ENCODE results near the gene VMP1. TPM values are rescaled to one million over a fixed set of nuclear protein-coding genes. Genes with fewer than 3 reads are reported as not detected.

The VMP1 gene
- total RNA-seq, 4 donors from 2014 or later, result 48.3 to 108 (median 72.4) TPM

DNA sequence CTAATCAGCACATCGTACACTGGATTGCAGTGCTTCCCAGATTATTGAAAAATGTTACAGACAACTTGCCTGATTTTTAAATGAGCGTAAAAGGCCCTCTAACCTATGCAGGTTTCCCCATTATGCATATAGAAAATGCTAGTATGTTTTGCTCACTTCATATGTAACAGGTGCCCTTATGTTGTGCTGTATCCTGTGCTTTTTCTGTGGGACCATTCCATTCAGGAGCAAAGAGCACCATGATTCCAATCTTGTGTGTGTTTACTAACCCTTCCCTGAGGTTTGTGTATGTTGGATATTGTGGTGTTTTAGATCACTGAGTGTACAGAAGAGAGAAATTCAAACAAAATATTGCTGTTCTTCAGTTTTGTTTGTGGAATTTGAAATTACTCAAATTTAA, 13.1 kb upstream of the VMP1 start:
- DNase-seq (ENCODE audit: low spot score in 2 of 2), result no peak
- H3K9me3 ChIP-seq, result no peaks in the 10 kb centered on the region
- WGBS, result 89% methylated on average over 2 of the region's 2 CpGs
- H3K36me3 ChIP-seq, result peaks cover 96% of the 10 kb centered on the region
- no peaks in the 10 kb centered on the region for H3K4me1 ChIP-seq
- H3K27me3 ChIP-seq, result no peaks in the 10 kb centered on the region
- no peak overlapping the region for H3K4me3 ChIP-seq
- TF ChIP-seq, protein P1, sequence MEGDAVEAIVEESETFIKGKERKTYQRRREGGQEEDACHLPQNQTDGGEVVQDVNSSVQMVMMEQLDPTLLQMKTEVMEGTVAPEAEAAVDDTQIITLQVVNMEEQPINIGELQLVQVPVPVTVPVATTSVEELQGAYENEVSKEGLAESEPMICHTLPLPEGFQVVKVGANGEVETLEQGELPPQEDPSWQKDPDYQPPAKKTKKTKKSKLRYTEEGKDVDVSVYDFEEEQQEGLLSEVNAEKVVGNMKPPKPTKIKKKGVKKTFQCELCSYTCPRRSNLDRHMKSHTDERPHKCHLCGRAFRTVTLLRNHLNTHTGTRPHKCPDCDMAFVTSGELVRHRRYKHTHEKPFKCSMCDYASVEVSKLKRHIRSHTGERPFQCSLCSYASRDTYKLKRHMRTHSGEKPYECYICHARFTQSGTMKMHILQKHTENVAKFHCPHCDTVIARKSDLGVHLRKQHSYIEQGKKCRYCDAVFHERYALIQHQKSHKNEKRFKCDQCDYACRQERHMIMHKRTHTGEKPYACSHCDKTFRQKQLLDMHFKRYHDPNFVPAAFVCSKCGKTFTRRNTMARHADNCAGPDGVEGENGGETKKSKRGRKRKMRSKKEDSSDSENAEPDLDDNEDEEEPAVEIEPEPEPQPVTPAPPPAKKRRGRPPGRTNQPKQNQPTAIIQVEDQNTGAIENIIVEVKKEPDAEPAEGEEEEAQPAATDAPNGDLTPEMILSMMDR (IDR thresholded peaks at IDR 0.05), result no peak
- TF ChIP-seq POLR2A (IDR thresholded peaks at IDR 0.05), result no peak
- H3K27ac ChIP-seq, result no peak overlapping the region

DNA sequence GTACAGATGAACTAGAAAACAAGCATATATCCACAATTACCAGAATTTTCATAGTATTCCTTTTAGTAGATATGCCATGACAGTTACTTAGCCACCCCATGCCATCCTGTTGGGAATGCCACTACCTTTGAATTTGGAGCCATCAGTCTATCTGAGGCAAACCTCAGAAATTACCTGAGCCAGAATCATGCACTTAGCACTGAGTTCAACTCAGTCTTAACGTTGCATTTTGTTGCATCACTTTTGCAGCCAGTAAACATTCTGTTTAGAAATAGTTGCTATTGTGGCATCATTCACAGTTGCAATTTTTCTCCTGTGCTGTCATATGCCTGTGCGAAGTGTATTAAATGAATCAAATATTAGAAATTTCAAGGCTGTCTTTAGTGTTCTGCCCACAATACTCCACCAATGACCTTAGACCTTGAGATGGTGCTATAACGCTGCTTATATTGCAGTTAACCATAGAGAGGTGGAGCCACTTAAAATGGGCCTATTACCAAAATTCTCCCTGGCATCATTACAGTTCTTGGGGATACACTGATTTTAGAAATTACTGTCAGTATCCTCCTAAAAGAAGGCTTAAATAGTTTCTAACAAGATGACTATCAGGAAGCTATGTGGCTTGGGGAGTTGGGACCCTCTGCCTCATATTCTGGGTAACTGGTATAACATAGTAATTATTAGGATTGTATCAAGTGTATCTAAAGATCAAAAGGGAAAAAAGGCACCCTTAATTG, 11.3 kb upstream of the VMP1 start:
- 68% methylated on average over 3 of the region's 3 CpGs for WGBS
- Histone ChIP-seq H3K9me3 (no peaks in the 10 kb centered on the region), H3K4me1 (no peaks in the 10 kb centered on the region), H3K27ac (no peak overlapping the region), H3K4me3 (no peak overlapping the region), H3K36me3 (peaks cover 83% of the 10 kb centered on the region), H3K27me3 (no peaks in the 10 kb centered on the region)
- TF ChIP-seq POLR2A (IDR thresholded peaks at IDR 0.05), result no peak
- DNase-seq (ENCODE audit: low spot score in 2 of 2), result no peak

DNA sequence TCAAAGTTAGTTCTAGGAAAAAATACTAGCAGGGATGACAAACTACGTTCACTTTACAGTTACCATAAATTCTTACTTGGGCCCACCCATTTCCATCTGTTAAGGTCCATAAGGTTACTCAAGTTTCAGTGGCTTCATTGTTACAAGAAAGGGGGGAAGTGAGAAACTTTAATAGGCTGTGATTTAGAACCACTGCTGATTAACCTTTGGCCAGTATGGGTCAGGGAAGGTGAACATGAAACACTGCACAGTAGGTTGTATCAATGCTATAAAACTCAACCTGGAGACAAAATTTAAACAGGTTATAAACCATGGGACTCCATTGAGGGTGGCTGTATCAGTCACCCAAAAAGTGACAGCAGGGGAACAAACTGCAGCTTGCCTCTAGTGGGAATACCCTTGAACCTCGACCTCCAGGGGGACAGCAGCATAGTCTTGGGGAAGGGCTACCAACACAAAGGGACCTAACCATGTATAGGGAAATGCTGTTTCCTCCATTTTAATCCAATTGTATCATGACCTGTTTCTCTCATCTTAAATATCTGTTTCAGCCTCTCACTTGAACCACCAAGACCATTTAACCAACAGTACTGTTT, 10.7 kb upstream of the VMP1 start:
- Histone ChIP-seq H3K4me3 (no peak overlapping the region), H3K4me1 (no peaks in the 10 kb centered on the region), H3K27ac (no peak overlapping the region), H3K9me3 (no peaks in the 10 kb centered on the region), H3K36me3 (peaks cover 77% of the 10 kb centered on the region), H3K27me3 (no peaks in the 10 kb centered on the region)
- WGBS, result 79% methylated on average over 2 of the region's 2 CpGs
- TF ChIP-seq, protein P1 (IDR thresholded peaks at IDR 0.05), result no peak
- no peak for TF ChIP-seq POLR2AphosphoS5 (IDR thresholded peaks at IDR 0.05)
- TF ChIP-seq EP300 (IDR thresholded peaks at IDR 0.05), result no peak
- DNase-seq (ENCODE audit: low spot score in 2 of 2), result no peak

DNA sequence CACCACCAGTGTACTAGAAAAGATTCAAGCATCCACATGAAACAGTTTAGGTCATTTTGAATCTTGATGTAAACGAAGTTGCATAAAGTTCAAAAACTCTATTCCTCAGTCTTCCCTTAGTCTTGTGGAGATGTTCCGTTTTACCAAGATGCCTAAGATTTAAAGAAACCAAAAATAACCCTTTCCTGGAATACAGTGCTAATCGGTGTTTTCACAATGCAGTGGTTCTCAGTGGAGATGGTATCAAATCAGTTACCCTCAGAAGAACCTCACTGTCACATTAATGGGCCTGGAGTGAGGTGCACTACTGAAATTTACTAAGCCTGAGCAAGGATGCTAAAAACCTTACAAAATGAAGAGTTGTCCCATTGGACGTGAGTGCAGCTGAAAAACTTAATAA, 9.3 kb upstream of the VMP1 start:
- no peaks in the 10 kb centered on the region for H3K4me1 ChIP-seq
- peaks cover 63% of the 10 kb centered on the region for H3K36me3 ChIP-seq
- TF ChIP-seq POLR2A (IDR thresholded peaks at IDR 0.05) (no peak), POLR2AphosphoS5 (IDR thresholded peaks at IDR 0.05) (no peak), EP300 (IDR thresholded peaks at IDR 0.05) (no peak)
- TF ChIP-seq, protein P1 (IDR thresholded peaks at IDR 0.05), result no peak
- no peaks in the 10 kb centered on the region for H3K27me3 ChIP-seq
- DNase-seq (ENCODE audit: low spot score in 2 of 2), result no peak
- no peak overlapping the region for H3K27ac ChIP-seq
- no peaks in the 10 kb centered on the region for H3K9me3 ChIP-seq
- WGBS, result 76% methylated on average over 4 of the region's 4 CpGs
- no peak overlapping the region for H3K4me3 ChIP-seq

DNA sequence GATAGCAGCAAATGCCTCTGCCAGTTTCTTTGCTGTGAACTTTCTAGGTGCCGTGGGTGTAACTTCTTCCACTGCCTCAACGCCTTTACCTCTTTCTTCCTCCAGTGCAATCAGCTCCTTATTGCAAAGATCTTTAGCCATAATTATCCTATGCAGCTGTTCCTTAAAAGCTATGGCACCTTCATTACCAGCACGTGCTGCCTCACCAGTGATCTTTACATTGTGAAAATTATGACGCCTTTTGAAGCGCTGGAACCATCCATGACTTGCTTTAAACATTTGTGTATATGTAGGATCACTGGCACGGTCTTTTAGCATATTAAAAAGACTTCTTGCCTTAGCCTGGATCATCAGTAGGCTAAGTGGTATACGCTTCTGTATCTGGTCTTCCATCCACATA, 8.2 kb upstream of the VMP1 start:
- H3K4me3 ChIP-seq, result no peak overlapping the region
- H3K27ac ChIP-seq, result no peak overlapping the region
- DNase-seq (ENCODE audit: low spot score in 2 of 2), result no peak
- no peaks in the 10 kb centered on the region for H3K27me3 ChIP-seq
- no peaks in the 10 kb centered on the region for H3K4me1 ChIP-seq
- 95% methylated on average over 7 of the region's 7 CpGs for WGBS
- peaks cover 52% of the 10 kb centered on the region for H3K36me3 ChIP-seq
- TF ChIP-seq, protein P1 (IDR thresholded peaks at IDR 0.05), result no peak
- no peak for TF ChIP-seq POLR2A (IDR thresholded peaks at IDR 0.05)
- TF ChIP-seq POLR2AphosphoS5 (IDR thresholded peaks at IDR 0.05), result no peak
- no peak for TF ChIP-seq EP300 (IDR thresholded peaks at IDR 0.05)
- no peaks in the 10 kb centered on the region for H3K9me3 ChIP-seq

All from suprapubic skin (tissue), 4 donors.